GM23338 (cell line): ENCODE data around the gene SOX9.

Experiments
- CTCF ChIP-seq, 2 experiments: fragments of 200-600 bp in 1 of 2; sonication (generic) in 1 of 2; conservative IDR thresholded peaks; 2 replicates each; pipeline versions ENCODE4 v1.5.1 to v1.6.1; 2016 to 2017; ENCODE audit warnings: antibody characterized with exemption in 2 of 2, low read depth in 2 of 2, mild to moderate bottlenecking in 2 of 2, moderate library complexity in 1 of 2
- EZH2 ChIP-seq: fragments of 200-600 bp; sonication (generic); IDR thresholded peaks from one replicate; pipeline ENCODE4 v1.8.0; 2017; ENCODE audit warnings: antibody characterized with exemption, mild to moderate bottlenecking, low read depth; ENCODE audit not compliant: unreplicated experiment
- EZH2phosphoT487 ChIP-seq: fragments of 200-600 bp; sonication (generic); IDR thresholded peaks from one replicate; pipeline ENCODE4 v1.8.1; 2018; ENCODE audit warnings: antibody characterized with exemption; ENCODE audit not compliant: unreplicated experiment

GRCh38 chr17:72135546-72136325 is 14.9 kb downstream of the SOX9 start:
- TF ChIP-seq CTCF (conservative IDR thresholded peaks at IDR 0.05; ENCODE audit: low read depth in 2 of 2) (no peak), EZH2 (no peak), EZH2phosphoT487 (no peak)
